Measurements from ENCODE around the gene SGSM2.

Gene SGSM2

GRCh38 chr17:2427910-2428309, 90.6 kb downstream of the SGSM2 start:
- Histone ChIP-seq H3K36me3 (ENCODE audit: control insufficient read depth, insufficient read depth, low read length) (peaks cover 1% of the 10 kb centered on the region), H3K4me1 (ENCODE audit: control insufficient read depth, insufficient read depth, low read length) (no peaks in the 10 kb centered on the region)

More at GRCh38 chr17:2427910-2428309, 90.6 kb downstream of the SGSM2 start:
- Histone ChIP-seq H3K27me3 (ENCODE audit: control insufficient read depth, insufficient read depth, low read length) (no peaks in the 10 kb centered on the region), H3K9me3 (ENCODE audit: control insufficient read depth, insufficient read depth, low read length) (no peaks in the 10 kb centered on the region), H3K9ac (ENCODE audit: low read depth, low read length) (no peak overlapping the region), H3K4me3 (ENCODE audit: low read depth, low read length) (no peak overlapping the region)

Measured in iPS-15b (cell line).